Activated naive CD8-positive, alpha-beta T cell treated with anti-CD3 and anti-CD28 coated beads, Interleukin-2, amount 50 U/mL, for 16 hours (primary cell): ENCODE results near the gene TRAPPC1.

Experiments
- DNase-seq: peaks from one replicate; pipeline ENCODE4 v3.0.0-alpha.2; 2020; ENCODE audit warnings: low read depth, low spot score

TRAPPC1 gene

DNA sequence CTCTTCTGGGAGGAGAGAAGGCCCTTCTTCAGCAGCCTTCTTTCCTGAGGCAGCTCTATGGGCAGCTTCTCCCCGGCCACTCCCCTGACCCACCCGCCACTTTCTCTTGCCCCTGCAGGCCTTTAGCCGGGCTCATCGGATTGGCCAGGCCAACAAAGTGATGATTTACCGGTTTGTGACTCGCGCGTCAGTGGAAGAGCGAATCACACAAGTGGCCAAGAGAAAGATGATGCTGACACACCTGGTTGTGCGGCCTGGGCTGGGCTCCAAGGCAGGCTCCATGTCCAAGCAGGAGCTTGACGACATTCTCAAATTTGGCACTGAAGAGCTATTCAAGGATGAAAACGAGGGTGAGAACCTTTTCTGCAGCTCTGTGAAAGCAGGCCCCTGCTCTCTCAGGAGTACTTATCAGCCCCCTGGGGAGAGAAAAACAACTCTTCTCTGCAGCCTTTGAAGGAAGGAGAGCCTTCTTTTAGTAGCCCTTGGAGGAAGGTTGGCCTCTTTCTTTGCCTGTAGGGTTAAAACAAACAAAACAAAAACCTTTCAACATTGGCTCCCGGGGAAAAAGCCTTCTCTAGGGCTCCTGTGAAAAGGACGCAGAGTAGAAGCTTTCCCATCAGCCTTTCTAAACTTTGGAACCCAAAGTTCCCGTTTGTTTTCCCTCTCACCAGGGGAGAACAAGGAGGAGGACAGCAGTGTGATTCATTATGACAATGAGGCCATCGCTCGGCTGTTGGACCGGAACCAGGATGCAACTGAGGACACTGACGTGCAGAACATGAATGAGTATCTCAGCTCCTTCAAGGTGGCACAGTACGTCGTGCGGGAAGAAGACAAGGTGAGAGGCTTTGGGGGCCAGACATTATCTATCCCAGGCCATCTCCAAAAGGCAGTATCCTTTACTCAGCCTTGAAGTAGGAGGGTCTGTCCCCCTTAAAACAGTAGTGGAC, 28.3 kb downstream of the TRAPPC1 start:
- DNase-seq: no peak

DNA sequence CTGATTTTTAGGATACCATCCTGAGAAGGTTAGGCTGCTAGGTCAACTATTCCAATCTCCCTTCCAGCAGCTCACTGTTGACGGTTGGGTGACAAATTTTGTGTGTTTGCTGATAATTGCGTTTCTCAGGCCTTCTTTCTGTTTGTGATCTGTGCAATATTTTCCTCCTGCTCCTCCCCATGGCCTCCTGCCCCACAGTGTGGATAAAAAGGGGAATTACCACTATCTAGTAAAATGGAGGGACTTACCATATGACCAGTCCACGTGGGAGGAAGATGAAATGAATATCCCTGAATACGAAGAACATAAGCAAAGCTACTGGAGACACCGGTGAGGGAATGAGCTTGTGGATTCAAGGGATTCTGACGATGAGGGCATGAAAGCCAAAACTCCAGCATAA, 34.0 kb downstream of the TRAPPC1 start:
- no peak for DNase-seq

DNA sequence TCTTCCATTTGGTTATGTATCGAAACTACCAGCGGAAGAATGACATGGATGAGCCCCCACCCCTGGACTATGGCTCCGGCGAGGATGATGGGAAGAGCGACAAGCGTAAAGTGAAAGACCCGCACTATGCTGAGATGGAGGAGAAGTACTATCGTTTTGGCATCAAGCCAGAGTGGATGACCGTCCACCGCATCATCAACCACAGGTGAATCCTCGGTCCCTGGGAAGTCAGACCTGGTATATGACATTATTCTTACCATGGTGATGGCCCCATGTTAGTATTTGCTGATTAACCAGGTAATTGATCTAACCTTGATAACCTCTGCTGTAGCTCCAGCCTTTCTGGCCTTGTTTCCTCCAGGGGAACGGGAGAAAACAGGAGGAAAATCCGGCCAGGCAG, 34.7 kb downstream of the TRAPPC1 start:
- DNase-seq: no peak

DNA sequence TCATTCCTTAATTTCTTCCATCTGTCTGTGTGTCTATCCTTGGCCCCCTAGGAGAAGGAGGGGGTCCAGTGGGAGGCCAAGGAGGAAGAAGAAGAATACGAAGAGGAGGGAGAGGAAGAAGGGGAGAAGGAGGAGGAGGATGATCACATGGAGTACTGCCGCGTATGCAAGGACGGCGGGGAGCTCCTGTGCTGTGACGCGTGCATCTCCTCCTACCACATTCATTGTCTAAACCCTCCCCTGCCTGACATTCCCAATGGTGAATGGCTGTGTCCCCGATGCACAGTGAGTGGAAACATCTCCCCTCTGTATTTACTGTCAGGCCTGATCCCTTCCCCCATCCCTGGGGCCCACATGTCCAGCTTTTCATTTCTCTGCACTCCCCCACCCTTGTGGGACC, 36.9 kb downstream of the TRAPPC1 start:
- no peak for DNase-seq

DNA sequence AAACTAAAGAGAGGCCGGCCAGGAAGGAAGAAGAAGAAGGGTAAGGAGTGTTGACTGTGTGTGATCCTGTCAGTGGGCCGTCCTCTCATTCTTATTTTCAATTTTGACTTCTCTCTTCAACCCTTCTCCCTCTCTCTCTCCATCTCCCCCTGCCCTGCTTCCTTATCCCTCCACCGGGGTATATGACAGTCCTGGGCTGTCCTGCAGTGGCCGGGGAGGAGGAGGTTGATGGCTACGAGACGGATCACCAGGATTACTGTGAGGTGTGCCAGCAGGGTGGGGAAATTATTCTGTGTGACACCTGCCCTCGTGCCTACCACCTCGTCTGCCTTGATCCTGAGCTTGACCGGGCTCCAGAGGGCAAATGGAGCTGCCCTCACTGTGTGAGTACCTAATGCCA, 37.5 kb downstream of the TRAPPC1 start:
- no peak for DNase-seq

DNA sequence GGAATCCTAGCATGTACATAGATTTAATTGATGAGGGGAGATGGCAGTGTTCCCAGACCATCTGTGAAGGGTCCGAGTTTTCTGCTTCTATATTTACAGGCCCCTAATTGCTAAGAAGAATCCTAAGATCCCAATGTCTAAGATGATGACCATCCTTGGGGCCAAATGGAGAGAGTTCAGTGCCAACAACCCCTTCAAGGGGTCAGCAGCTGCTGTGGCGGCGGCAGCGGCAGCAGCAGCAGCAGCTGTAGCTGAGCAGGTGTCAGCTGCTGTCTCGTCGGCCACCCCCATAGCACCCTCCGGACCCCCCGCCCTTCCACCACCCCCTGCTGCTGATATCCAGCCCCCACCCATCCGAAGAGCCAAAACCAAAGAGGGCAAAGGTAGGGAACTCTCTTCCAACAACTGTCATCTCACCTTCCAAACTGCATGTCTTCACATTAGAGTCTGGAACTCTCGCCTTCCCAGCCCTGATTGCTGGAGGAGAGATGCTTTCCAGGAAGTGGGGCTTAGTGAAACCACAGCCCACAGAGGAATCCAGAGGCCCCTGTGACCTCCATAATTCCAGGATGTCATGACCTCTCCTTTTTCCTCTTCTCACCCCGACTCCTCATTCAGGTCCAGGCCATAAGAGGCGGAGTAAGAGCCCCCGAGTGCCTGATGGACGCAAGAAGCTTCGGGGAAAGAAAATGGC, 38.4 kb downstream of the TRAPPC1 start:
- DNase-seq: no peak

DNA sequence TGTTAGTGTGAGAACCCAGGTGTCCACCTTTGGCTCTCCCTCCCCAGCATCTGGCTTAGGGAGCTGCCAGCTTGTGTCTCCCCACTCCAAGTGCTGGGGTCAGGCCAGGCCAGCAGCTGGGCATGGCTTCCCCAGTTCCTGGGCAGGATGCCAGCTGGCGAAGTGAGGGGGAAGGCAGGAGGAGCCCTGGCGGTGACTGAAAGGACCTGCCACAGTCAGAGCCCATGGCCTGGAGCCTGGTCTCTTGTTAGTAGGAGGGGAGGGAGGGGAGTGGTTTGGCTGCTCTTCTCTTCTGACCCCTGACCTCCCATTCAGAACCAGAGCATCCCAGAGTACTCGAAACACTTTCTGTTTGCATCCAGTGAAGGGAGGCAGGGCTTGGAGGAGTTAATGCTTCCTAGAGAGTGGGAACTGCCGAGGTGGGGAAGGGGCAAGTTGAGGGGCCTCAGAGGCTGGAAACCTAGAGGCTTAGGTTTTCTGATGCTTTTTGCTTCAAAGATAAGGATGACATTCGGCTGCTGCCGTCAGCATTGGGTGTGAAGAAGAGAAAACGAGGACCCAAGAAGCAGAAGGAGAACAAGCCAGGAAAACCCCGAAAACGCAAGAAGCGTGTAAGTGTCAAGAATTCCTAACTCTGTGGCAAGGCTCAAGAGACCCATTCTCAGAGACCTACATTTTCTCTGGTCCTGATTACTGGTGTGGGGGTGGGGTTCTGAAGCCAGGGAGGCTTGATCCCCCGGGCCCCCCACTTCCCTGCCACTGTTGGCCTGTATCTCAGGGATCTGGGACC, 42.4 kb downstream of the TRAPPC1 start:
- DNase-seq: no peak

DNA sequence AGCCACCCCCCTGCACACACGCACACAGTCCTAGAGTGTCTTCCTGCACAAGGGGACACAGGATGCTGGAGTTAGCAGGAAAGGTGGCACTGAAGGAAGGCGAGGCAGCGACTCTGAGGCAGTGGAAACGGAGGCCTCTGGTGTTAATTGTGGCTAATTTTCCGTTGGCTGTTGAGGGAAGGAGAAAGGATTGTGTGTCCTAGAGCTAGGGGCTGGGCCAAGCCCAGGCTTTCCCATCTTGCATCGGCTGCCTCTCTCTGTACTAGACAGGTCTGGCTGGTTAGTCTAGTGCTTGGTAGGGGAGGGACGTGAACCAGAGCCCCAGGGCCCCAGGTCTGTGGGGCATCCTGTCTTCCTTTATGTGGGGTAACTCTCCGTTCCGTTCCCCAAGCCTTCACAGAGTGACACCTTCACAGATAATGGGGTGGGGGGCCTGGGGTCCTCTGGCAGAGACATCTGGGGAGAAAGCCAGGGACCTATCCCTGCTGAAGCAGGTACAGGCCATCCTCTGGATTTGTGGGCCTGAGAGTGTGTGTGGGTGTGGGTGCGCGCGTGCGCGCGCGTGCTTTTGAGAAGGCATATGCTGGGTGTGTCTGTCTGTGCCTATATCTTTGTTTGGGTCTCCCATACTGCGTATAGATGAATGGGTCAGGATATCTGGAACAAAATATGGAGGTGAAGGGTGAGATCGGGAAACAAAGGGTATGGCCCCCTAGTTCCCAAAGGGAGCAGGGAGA, 43.4 kb downstream of the TRAPPC1 start, which contains the start of gene CHD3:
Gene CHD3, plus strand, starts transcription at position 606 of the 737 bp plus-strand sequence. CDS start 212 bp downstream, outside the sequence.
- DNase-seq: no peak

DNA sequence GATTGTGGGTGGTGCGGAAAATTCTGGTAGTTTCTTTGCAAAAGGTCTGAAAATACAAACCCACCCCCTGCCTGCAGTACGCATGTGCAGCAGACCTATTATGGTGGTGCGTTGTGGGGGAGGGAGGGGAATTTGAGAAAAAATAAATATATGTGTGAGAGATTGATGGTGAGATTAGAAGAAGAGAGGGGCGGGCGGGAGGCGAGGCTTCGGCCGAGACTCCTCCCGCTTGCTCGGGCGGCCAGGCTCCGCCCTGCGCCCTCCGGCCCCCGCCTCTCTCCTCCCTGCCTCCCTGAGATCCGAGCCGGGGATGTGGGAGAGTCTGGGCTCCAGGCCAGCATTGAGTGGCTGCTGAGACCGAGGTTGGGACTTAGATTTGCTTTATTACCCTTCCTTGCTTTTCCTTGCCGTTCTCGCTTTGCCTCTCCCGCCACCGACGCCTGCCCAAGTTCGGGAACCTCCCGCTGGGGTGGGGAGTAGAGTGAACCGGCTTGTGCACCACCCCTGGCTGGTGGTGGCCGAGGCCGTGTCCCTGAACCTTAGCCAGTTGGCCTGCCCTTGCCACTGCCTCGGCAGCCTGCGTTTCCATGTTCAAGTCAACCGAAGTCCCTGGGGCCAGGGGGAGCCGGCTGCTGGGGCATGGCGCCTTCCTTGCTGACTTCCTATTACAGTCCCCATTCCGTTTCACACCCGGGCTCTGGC, 44.1 kb downstream of the TRAPPC1 start:
- peak; percentile 67 for DNase-seq

DNA sequence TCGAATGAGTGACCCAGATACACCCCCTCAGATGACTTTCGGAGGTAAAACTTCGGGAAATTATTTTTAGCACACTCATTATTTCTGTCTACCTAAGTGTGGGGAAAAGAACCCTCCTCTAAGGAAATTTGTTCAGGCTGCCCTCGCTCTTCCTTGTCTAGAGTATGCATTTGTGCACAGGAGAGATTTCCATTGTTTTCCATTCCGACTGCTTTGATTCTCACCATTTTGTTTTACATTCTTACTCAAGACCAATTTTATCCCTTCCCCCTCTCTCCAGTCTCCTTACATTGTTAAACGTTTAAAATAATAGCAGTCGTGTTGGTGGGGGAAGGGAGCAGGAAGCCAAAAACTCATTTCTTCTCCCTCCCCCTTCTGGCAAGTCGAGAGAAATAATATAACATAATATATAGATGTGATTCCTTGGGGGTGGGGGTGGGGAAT, 44.7 kb downstream of the TRAPPC1 start:
- no peak for DNase-seq

DNA sequence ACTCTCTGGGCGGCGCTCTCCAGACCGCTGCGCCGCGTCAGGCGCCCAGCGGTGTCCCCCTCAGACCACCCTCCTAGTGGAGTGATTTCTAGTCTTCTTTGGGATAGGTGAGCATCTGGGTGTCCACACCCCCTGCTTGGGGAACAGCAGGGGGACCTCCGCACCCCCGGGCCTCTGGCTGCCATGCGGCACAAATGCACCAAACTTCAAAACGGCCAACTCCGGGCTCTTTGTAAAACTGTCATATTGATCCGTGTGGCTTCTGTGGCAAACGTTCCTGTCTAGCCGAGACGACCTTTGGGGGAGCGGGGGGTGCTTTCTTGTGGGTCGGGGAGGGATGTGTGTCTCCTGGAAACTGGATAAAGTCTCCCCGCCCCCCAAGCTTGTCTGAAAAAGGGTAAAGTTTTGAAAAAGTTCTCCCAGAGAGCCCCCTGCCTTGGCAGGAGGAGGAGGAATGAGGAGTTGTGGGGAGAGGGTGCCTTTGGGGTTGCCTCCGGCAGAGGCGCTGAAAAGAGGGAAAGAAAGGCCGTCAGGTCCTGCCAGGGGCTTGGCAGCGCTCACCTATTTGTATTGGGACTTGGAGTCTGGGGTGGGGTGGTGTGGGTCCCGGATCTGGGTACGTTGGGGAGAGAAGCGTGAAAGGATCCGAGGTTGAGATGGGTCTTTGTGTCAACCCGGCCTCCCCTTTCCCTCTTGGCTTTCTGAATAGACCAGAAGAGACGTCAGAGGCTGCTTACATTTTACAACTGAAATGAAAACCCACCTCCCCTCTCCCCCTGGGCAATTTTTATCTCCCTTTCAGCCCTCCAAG, 45.3 kb downstream of the TRAPPC1 start:
- DNase-seq: no peak

DNA sequence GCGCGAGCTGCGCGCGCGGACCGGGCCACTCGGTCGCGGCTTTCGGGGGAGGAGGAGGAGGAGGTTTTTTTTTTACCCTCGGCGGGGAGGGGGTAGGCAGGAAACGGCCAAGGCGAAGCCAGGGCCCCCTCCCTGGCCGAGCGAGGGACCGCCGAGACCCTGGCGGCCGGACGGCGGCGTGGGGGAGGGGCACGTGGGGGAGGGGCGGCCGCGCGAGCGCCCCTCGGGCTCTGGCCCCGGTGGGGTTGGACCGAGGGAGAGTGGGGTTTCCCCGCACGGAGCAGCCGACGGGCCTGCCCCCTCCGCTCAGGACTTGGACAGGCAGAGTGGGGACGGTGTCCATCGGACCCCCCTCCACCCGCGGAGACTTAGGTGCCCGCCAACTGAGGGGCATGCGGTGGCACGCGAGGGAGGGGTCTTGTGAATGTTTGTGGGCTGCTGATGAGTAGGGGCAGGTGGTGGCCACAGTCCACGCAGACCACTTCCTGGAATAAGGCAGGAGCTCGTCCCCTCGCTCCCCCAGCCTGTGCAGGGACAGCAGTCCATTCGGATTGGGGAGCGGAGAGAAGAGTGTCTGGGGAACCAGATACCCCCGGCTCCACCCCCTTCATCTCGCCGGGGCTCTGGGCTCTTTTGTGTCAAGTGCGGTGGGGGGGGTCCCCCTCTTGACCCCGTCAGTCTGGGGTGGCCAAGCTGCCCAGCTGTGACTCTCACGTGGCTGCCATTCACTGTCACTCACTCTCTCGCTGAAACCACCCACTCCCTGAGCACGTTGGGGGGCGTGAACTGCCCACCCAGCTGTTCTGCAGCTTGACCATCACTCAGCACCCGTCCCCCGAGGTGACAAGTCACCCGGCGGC, 46.1 kb downstream of the TRAPPC1 start:
- DNase-seq: no peak

DNA sequence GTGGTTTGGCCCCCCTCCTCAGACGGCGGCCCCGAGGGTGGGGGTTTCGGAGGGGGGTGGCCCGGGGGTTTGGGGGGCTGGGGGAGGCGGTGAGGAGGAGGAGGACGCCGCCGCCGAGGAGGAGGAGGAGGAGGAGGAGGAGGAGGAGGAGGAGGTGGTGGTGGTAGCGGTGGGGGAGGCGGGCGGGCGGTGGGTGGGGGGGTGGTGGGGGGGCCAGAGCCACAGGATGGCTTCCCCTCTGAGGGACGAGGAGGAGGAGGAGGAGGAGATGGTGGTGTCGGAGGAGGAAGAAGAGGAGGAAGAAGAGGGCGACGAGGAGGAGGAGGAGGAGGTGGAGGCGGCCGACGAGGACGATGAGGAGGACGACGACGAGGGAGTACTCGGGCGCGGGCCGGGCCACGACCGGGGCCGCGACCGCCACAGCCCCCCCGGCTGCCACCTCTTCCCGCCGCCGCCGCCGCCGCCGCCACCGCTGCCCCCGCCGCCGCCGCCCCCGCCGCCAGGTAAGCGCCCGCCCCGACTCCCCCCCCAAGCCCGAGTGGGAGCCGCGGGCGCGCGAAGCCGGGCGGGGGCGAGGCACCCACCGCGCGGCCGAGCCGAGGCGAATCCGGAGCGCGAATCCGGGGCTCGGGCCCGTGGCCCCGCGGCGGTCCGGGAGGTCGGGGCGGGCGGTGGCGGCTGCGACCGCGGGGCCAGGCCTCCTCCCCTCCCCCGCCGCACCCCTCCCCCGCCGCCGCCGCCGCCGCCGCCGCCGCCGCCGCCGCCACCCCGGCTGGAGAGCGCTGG, 47.0 kb downstream of the TRAPPC1 start:
- no peak for DNase-seq

DNA sequence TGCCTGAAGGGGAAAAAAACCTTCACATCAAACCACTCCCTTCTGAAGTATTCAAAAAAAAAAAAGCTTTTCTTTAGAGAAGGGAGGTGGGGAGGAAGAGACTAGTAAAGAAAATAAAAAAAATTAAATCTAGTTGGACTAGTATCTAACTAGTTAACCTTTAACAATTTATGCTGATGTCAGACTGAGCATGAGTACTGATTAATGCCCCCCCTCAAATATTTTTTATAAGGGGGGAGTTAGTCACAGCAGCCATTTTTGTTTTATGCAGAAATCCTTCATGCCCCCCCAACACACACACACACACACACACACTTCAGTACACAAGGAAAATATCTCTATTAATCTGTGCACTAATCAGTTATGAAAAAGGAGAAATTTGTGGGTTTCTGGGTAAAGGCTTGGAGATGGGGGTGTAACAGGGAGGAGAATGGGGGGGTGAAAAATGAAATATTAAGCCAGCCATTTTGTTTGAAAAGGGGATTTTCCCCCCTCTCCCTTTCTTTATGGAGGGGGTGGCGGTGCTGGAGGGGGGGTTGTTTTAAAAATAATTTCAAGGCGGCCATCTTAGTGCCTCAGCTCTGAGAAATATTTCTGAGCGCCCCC, 47.9 kb downstream of the TRAPPC1 start:
- DNase-seq: no peak

DNA sequence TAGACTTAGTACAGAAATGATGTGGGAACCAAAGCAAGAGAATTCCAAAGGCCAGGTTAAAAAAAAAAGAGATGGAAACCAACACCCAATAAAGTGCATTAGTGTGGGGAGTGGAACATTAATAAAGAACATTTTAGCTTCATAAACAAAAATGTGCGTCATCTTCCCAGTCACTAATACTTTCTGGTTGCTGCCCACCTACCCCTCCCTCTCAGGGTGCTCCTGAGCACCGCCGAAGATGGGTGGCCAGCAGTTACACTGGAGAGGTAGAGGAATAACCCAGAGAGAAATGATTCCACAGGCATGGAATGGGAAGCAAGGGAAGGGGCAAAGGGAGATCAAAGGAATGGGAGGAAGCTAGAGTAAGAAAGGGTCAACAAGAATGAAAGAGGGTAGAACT, 49.1 kb downstream of the TRAPPC1 start:
- no peak for DNase-seq

DNA sequence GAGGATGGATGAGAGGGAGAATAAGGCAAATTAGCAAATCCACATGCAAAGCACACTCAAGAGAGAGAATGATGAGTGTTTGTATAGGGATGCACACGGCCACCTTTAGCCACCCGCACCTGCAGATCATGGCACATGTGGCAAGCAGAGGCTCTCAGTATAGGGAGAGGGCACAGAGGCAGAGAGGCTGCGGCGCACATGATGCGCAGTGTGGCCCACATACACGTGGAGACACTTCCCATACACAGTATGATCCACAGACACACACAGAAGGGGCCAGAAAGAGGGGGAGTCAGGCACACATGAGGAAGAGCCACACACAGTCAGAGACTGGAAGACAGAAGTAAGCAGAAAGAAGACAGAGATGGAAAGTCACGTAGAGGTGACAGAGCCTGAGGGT, 49.7 kb downstream of the TRAPPC1 start:
- no peak for DNase-seq

DNA sequence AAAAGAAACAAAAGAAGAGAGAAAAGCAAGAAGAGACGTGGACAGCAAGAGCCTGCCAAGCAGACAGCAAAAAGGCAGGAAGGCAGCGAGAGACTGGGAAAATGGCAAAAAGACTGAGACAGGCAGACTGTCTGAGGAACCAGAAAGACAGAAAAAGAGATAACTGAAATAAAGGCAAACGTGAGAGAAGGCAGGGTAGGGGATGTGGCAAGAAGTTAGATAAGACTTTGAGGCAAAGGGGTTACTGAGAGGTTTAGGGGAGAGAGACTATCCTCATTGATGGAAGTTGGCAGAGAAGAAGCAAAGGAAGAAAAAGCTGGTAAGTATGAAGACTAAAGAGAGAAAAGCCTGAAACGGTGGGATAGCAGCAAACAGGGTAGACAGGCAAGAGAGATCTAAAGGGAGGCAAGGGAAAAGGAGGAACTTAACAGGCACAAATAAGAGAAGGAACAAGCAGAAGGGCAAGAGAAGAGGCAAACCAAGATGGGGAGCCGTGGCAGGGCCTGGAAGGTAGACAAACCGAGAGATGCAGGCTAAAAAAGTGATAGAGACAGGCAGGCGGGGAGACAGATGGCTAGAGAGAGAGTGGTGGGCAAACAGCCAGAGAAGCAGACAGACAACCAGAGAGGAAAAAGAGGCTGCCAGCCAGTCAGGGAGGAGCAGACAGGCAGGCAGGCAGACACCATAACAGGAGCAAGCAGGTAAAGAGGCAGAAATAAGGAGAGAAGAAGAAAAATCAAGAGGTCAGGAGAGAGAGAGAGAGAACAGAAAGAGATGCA, 50.3 kb downstream of the TRAPPC1 start:
- DNase-seq: no peak
